ENCODE data around the gene DHRS7C.
"Not testable (repeated sequence)": the region's sequence is repeated elsewhere in the genome, so short reads cannot be mapped to it uniquely, and the experiment has no call there.

Gene DHRS7C

DNA sequence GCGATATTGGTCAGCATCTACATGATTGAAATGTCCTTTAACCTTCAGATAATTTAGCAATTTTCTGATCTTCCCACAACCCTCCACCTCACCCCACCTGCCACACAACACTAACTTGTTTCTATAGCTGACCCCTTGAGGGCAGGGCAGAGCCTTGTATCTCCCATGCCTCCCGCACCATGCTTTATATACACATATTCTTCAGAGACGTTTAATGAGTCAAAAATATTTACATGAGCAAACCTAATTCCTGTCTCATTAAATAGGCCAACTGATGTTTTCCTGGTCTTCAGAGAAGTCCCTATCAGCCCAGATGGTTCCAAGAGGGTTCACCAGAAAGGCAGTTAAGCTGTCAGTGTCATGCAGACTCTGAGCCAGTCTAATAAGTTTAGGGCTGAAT lies 6.6 kb upstream of the DHRS7C start:
- DNase-seq (ENCODE audit: extremely low read depth, low read depth): no peak

DNA sequence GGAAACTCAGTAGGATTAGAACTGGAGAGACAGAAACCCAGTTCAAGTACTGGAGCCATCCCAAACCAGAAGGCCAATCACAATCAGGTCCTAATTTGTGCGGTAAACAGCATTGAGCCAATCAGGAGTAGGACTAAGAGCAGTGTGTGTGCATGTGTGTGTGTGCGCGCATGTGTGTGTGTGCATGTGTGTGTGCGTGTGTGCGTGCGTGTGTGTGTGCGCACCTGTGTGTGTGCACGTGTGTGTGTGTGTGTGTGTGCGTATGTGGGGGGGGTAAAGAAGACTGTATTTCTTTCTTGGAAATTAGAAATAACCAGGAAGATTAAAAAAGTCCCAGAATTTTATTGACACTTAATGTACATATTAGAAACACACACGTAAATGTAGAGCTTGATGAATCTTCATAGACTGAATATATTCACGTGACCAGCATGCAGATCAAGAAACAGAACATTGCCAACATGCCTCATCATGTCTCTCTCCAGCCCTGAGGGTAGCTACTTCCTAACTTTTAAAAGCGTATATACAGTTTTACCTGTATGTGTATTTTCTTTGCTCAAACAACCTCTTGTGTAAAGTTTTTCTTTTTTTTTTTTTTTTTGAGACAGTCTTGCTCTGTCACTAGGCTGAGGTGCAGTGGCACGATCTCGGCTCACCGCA lies 919 bp upstream of the DHRS7C start:
- TF ChIP-seq CTCF (IDR thresholded peaks at IDR 0.05; ENCODE audit: low read depth, low read length): no peak
- DNase-seq (ENCODE audit: extremely low read depth, low read depth): no peak

More for the DNA sequence above, 6.6 kb upstream of the DHRS7C start:
- TF ChIP-seq CTCF (IDR thresholded peaks at IDR 0.05; ENCODE audit: low read depth, low read length): no peak

- TF ChIP-seq CTCF (IDR thresholded peaks at IDR 0.05; ENCODE audit: low read depth, low read length): no peak
- no peak for DNase-seq (ENCODE audit: extremely low read depth, low read depth)
Observed at GRCh38 chr17:9790316-9790715, 1.1 kb downstream of the DHRS7C start.

GRCh38 chr17:9788601-9789000 lies 2.8 kb downstream of the DHRS7C start:
- DNase-seq (ENCODE audit: extremely low read depth, low read depth): no peak
- no peak for TF ChIP-seq CTCF (IDR thresholded peaks at IDR 0.05; ENCODE audit: low read depth, low read length)

DNA sequence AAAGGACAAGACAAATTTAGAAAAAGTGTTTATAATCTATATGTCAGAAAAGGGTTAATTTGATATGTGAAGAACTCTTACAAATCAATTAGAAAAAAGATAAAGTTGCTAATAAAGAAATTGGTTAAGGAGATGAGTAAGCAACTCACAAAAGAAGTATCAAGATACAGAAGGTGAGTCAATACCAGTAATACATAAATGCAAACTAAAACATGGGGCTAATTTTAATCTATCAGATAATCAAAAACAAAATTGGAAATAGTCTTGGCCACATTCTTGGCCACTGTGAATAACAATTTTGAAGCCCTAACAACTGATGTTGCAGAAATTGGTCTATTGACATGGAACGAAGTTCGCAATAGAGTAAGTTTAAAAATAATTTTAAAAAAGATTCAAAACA lies 6.8 kb downstream of the DHRS7C start:
- no peak for DNase-seq (ENCODE audit: extremely low read depth, low read depth)
- TF ChIP-seq CTCF (IDR thresholded peaks at IDR 0.05; ENCODE audit: low read depth, low read length): no peak

GRCh38 chr17:9783465-9783864 lies 7.9 kb downstream of the DHRS7C start:
- DNase-seq (ENCODE audit: extremely low read depth, low read depth): not testable (repeated sequence)

- no peak for TF ChIP-seq CTCF (IDR thresholded peaks at IDR 0.05; ENCODE audit: low read depth, low read length)
- DNase-seq (ENCODE audit: extremely low read depth, low read depth): no peak
Observed at GRCh38 chr17:9783050-9783449, 8.3 kb downstream of the DHRS7C start.

DNA sequence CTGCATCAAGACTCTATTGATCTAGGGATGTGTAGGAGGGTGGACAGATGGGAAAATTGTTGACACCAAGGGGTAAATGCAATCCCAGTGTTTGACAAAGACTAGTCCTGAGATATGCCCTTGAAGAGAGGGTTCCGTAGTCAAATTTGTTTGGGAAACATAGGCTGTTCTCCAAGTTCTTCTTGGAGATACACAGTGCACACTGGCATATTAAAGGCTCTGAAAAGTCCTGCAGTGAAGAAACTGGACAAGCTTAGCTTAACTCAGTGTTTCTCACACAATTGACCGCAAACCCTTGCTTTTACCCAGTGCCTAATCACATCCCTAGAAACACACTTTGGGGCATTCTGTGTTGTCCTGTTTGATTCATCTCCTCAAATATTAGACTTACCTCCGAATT lies 10.8 kb downstream of the DHRS7C start:
- no peak for TF ChIP-seq CTCF (IDR thresholded peaks at IDR 0.05; ENCODE audit: low read depth, low read length)
- no peak for DNase-seq (ENCODE audit: extremely low read depth, low read depth)
